HepG2 (cell line): Measurements from ENCODE around the gene MSI2. TPM values are rescaled to one million over a fixed set of nuclear protein-coding genes. Genes with fewer than 3 reads are reported as not detected.
A peak's percentile ranks its signal among the peaks of the same experiment; 100 is the strongest.

Source experiments
- ATAC-seq: fragments of 200-7000 bp; cut with Tn5 transposase; 3 replicates; pipeline ENCODE4 v1.9.1; 2020; ENCODE audit warnings: mild to moderate bottlenecking, moderate library complexity
- BruUV-seq: library from RNA; stranded (reverse); fragments of 400-500 nt; replicated peaks from 2 replicates; lab custom pipeline; 2021; lab: Mats Ljungman, UMichigan
- CTCF ChIA-PET: fragments of 300-600 bp; formaldehyde crosslinking; extraction: SDS; loops from one replicate; lab custom pipeline; 2021; ENCODE audit warnings: low total read pairs, inconsistent platforms, low intra/inter-chr PET ratio; lab: Yijun Ruan, JAX
- POLR2A ChIA-PET: fragments of 350-600 bp; sonication (Branson Sonifier 250); formaldehyde crosslinking; loops from one replicate; lab custom pipeline; 2020; ENCODE audit warnings: antibody characterized with exemption, inconsistent platforms; lab: Yijun Ruan, JAX
- DNase-seq: peaks from one replicate; pipeline ENCODE4 v3.0.0-alpha.2; 2015; ENCODE audit warnings: low spot score
- FAIRE-seq: peaks from 3 replicates; lab custom pipeline; 2011; peaks lifted over from hg19 to GRCh38; lab: Jason Lieb, UNC
- H2AFZ ChIP-seq: one replicate; pipeline ENCODE4 v1.6.1; 2011; ENCODE audit warnings: low read length, inconsistent platforms
- H3K27ac ChIP-seq: fragments of 300-600 bp; 3 replicates; pipeline ENCODE4 v1.8.0; 2011; ENCODE audit warnings: mixed run types, mild to moderate bottlenecking, mixed read lengths, low read length, inconsistent platforms; ENCODE audit not compliant: insufficient read depth; ENCODE audit errors: extremely low read length
- H3K27me3 ChIP-seq, 2 experiments: fragments of 200-600 bp in 1 of 2; 2 replicates in 1 of 2; 3 replicates in 1 of 2; pipeline versions ENCODE4 v1.6.0 to v1.8.0; 2011; ENCODE audit warnings: low read length in 2 of 2, mild to moderate bottlenecking in 2 of 2, moderate library complexity in 2 of 2, inconsistent platforms in 1 of 2; ENCODE audit not compliant: insufficient read depth in 2 of 2, control insufficient read depth in 1 of 2
- H3K36me3 ChIP-seq, 2 experiments: fragments of 200-600 bp in 1 of 2; replicated peaks in 1 of 2; 2 replicates in 1 of 2; 3 replicates in 1 of 2; pipeline versions ENCODE4 v1.5.1 to v1.8.0; 2011; ENCODE audit warnings: low read length in 2 of 2, inconsistent platforms in 1 of 2; ENCODE audit not compliant: insufficient read depth in 2 of 2, control insufficient read depth in 1 of 2
- H3K4me1 ChIP-seq: 2 replicates; pipeline ENCODE4 v1.5.1; 2012; ENCODE audit warnings: low read length, inconsistent platforms; ENCODE audit not compliant: insufficient read depth
- H3K4me2 ChIP-seq: 2 replicates; pipeline ENCODE4 v1.6.0; 2011; ENCODE audit warnings: low read depth, low read length, inconsistent platforms
- H3K4me3 ChIP-seq, 3 experiments: fragments of 200-600 bp in 1 of 3; sonication (generic), shearing (Covaris generic) in 1 of 3; replicated peaks in 1 of 3; 2 replicates each; pipeline ENCODE4 v1.5.1; 2011 to 2016; ENCODE audit warnings: low read length in 3 of 3, inconsistent platforms in 2 of 3, low read depth in 2 of 3, mild to moderate bottlenecking in 2 of 3, control low read depth in 1 of 3, mixed read lengths in 1 of 3; ENCODE audit not compliant: insufficient read depth in 1 of 3
- H3K79me2 ChIP-seq: one replicate; pipeline ENCODE4 v1.6.1; 2011; ENCODE audit warnings: low read length, inconsistent platforms; ENCODE audit not compliant: insufficient read depth
- H3K9ac ChIP-seq: 2 replicates; pipeline ENCODE4 v1.6.0; 2011; ENCODE audit warnings: mild to moderate bottlenecking, low read depth, low read length, inconsistent platforms; ENCODE audit not compliant: insufficient read depth
- H3K9me3 ChIP-seq: 2 replicates; pipeline ENCODE4 v1.5.1; 2012; ENCODE audit warnings: mild to moderate bottlenecking, low read length
- H4K20me1 ChIP-seq: 2 replicates; pipeline ENCODE4 v1.6.0; 2011; ENCODE audit warnings: inconsistent platforms, mild to moderate bottlenecking, low read length, moderate library complexity; ENCODE audit not compliant: insufficient read depth
- AGO2 ChIP-seq: fragments of 200-400 bp; formaldehyde crosslinking; optimal IDR thresholded peaks from 2 replicates; pipeline ENCODE3; 2017; ENCODE audit warnings: mild to moderate bottlenecking, low read depth, low read length, moderate library complexity
- ZNF329 ChIP-seq: sonication (generic); formaldehyde crosslinking; IDR thresholded peaks from 2 replicates; pipeline ENCODE4 v1.9.0; 2021; ENCODE audit warnings: low read depth, mild to moderate bottlenecking, missing genetic modification reagents
- WGBS: methylation state at CpG from one replicate; pipeline ENCODE4 v1.1.6; 2017; ENCODE audit warnings: low lambda C conversion rate; 5-methylcytosine and 5-hydroxymethylcytosine counted together
- in situ Hi-C: cut with HindIII; loops from 2 replicates; pipeline ENCODE4 v1.10.0; 2017; ENCODE audit warnings: low pct_unique_long_range_greater_than_20kb; ENCODE audit not compliant: extremely low pct_ligation_motif_present
- intact Hi-C: fragments of 100-400 bp; cut with micrococcal nuclease; formaldehyde crosslinking; loops from one replicate; pipeline ENCODE4 v1.10.0; 2022; ENCODE audit not compliant: unreplicated experiment
- polyA plus RNA-seq, 8 experiments: library from polyadenylated mRNA; depleted of rRNA in 3 of 8; stranded (reverse) in 7 of 8; unstranded in 1 of 8; fragments of >200 nt; fragmentation: Illumina TruSeq in 4 of 8; extraction: Trizol in 4 of 8; gene quantifications; 2 replicates each; pipeline versions ENCODE4 v1.2.1 to v1.2.3, GENCODE V29; 2011 to 2016; ENCODE audit warnings: low read depth in 4 of 8, missing spikeins in 1 of 8, mixed read lengths in 1 of 8; ENCODE audit not compliant: insufficient read depth in 1 of 8
- total RNA-seq, 5 experiments: library from RNA; depleted of rRNA; stranded (reverse); fragments of >200 nt; fragmentation: Illumina TruSeq; extraction: Trizol; gene quantifications; 2 replicates each; pipeline ENCODE4 v1.2.3, GENCODE V29; 2016; ENCODE audit warnings: low read depth in 1 of 5
- TF ChIP-seq, protein P1 (sequence below): sonication (generic); formaldehyde crosslinking; IDR thresholded peaks from 2 replicates; pipeline ENCODE4 v1.4.0; 2020; ENCODE audit warnings: missing genetic modification reagents, borderline replicate concordance

The MSI2 gene
- total and polyA plus RNA-seq, 2 of the 13 experiments (the other 11 are each of a cell fraction or from before 2014, with no cell fraction given), result 77.5 to 78.4 TPM

DNA sequence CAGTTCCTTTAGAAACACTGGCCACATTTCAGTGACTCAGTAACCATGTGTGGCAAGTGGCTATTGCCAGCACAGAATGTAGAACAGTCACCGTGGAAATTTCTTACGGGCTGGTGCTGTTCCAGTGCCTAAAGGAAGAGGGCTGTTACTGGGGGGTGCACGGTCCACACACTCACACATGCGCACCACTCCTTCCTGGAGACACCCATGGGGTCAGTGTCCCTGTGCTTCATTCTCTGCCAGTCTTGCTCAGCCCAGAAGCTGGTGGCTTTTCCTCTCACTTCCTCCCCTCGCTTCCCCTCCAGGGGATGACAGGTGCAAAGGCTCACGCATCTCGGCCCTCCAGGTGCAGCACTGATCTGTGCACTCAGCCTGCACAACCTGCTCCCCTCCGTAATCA, 373.1 kb downstream of the MSI2 start:
- no peaks in the 10 kb centered on the region for H3K79me2 ChIP-seq
- intact Hi-C loops, result no loop called here
- peaks cover 49 to 84% of the 10 kb centered on the region in 2 experiments for H3K36me3 ChIP-seq
- 95% methylated on average over 8 of the region's 8 CpGs for WGBS
- no peaks in the 10 kb centered on the region for H3K9me3 ChIP-seq
- FAIRE-seq (no peak), DNase-seq (no peak)
- CTCF ChIA-PET, result no interaction called here
- no peak overlapping the region for H3K9ac ChIP-seq
- no peak overlapping the region for H3K4me3 ChIP-seq
- BruUV-seq, result no TSS peak
- TF ChIP-seq AGO2 (peak; percentile 20), ZNF329 (CRISPR knock-in tag) (no peak)
- TF ChIP-seq, all 625 proteins: peak for 1
- POLR2A ChIA-PET, result no interaction called here
- no peak for ATAC-seq
- Histone ChIP-seq H4K20me1 (no peaks in the 10 kb centered on the region; the same call in 1 of the 2 replicates), H2AFZ (no peak overlapping the region), H3K4me2 (no peak overlapping the region), H3K27me3 (no peaks in the 10 kb centered on the region), H3K4me1 (peaks cover 17% of the 10 kb centered on the region), H3K27ac (no peak overlapping the region)
- in situ Hi-C loops, result no loop called here

DNA sequence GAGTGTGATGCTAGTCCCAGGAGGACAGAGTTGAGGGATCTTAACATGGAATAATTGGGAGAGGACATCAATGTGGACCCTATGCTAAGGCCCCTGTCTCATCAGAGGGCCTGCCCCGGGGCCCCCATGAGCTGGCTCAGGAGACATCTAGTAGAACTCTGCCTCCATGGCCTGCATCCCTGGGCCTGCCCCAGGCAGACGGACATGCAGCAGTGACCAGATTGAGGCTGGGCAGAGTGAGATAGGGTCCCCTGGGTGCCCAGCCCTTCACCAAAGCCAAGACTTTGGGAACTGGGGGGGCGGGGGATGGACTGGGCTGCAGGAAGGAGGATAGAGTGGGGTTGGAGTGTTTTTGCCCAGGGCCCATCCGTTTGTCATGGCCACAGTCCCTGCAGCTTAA, 373.6 kb downstream of the MSI2 start:
- peaks cover 17% of the 10 kb centered on the region for H3K4me1 ChIP-seq
- intact Hi-C loops, result no loop called here
- H4K20me1 ChIP-seq, result no peaks in the 10 kb centered on the region; the same call in 1 of the 2 replicates
- in situ Hi-C loops, result no loop called here
- H3K9me3 ChIP-seq, result no peaks in the 10 kb centered on the region
- H3K9ac ChIP-seq, result no peak overlapping the region
- 98% methylated on average over 4 of the region's 4 CpGs for WGBS
- H3K4me2 ChIP-seq, result no peak overlapping the region
- POLR2A ChIA-PET, result no interaction called here
- no peak overlapping the region for H3K4me3 ChIP-seq
- H2AFZ ChIP-seq, result no peak overlapping the region
- CTCF ChIA-PET, result no interaction called here
- ATAC-seq (no peak), DNase-seq (no peak), FAIRE-seq (no peak)
- TF ChIP-seq, protein P1, sequence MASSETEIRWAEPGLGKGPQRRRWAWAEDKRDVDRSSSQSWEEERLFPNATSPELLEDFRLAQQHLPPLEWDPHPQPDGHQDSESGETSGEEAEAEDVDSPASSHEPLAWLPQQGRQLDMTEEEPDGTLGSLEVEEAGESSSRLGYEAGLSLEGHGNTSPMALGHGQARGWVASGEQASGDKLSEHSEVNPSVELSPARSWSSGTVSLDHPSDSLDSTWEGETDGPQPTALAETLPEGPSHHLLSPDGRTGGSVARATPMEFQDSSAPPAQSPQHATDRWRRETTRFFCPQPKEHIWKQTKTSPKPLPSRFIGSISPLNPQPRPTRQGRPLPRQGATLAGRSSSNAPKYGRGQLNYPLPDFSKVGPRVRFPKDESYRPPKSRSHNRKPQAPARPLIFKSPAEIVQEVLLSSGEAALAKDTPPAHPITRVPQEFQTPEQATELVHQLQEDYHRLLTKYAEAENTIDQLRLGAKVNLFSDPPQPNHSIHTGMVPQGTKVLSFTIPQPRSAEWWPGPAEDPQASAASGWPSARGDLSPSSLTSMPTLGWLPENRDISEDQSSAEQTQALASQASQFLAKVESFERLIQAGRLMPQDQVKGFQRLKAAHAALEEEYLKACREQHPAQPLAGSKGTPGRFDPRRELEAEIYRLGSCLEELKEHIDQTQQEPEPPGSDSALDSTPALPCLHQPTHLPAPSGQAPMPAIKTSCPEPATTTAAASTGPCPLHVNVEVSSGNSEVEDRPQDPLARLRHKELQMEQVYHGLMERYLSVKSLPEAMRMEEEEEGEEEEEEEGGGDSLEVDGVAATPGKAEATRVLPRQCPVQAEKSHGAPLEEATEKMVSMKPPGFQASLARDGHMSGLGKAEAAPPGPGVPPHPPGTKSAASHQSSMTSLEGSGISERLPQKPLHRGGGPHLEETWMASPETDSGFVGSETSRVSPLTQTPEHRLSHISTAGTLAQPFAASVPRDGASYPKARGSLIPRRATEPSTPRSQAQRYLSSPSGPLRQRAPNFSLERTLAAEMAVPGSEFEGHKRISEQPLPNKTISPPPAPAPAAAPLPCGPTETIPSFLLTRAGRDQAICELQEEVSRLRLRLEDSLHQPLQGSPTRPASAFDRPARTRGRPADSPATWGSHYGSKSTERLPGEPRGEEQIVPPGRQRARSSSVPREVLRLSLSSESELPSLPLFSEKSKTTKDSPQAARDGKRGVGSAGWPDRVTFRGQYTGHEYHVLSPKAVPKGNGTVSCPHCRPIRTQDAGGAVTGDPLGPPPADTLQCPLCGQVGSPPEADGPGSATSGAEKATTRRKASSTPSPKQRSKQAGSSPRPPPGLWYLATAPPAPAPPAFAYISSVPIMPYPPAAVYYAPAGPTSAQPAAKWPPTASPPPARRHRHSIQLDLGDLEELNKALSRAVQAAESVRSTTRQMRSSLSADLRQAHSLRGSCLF (CRISPR knock-in tag), result no peak
- peak; percentile 23 for TF ChIP-seq AGO2
- no TSS peak for BruUV-seq
- peaks cover 47 to 80% of the 10 kb centered on the region in 2 experiments for H3K36me3 ChIP-seq
- H3K27ac ChIP-seq, result no peak overlapping the region
- H3K27me3 ChIP-seq, result no peaks in the 10 kb centered on the region
- H3K79me2 ChIP-seq, result no peaks in the 10 kb centered on the region
